UCSD-AML1 (cell line): ENCODE data around the gene RYR2.
"Not testable (repeated sequence)": the region's sequence is repeated elsewhere in the genome, so short reads cannot be mapped to it uniquely, and the experiment has no call there.

ENCODE experiments used
- DNase-seq: peaks from one replicate; lab custom pipeline; 2025; ENCODE audit not compliant: unreplicated experiment; lab: John Stamatoyannopoulos, UW

The RYR2 gene

DNA sequence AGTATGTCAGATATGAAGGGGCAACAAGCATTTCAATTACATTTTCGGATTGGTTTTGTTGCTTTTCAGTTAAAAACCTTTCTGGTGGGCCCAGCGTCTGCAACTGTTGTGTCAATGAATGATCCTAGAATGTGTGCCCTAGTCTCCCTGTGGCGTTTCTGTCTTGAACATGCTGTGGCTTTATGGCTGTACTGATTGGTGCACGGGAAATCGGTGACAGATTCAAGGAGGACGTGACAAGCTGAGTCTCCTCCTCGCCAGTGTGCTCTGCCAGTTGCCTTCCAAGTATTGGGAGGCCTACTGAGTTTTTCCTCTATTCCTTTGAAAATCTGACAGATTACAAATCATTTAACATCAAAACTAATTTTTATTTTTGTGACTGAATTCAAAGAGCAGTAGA, 721.2 kb downstream of the RYR2 start:
- DNase-seq: no peak

DNA sequence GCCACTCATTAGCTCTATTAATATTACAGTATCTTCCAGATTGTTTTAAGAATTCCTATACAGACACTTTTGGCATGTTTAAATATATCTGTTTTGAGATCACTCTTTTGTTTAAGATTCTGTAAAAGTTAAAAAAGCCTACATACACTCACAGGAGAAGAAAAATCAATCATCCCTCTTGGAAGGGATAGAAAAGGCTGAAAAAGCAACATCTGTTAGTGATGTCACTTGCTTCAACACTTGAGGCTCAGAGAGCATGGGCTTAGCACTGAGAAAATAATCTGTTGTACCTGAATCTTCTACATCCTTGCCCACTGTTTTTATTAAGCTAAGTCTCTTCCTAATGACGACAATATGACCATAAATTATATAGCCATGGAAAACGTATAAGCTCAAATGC, 721.8 kb downstream of the RYR2 start:
- DNase-seq: no peak

DNA sequence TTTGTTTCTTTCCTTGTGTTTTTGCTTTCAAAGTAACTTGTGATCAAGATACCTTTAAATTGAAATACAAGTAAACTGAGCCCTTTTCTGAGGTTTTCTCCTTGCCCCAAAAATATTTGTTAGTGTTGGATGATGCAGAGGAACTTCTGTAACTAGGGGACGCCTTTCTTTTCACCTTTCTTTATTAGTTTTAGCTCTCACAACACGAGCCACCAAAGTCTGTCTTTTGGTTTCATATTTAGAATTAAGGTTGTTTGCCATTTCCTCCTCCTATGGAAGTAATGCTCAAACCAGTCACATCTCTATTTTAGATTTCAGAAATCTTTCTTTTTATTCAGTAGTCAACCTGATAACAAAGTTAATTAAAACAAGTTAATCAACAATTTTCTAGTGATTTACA, 727.9 kb downstream of the RYR2 start:
- DNase-seq: no peak

DNA sequence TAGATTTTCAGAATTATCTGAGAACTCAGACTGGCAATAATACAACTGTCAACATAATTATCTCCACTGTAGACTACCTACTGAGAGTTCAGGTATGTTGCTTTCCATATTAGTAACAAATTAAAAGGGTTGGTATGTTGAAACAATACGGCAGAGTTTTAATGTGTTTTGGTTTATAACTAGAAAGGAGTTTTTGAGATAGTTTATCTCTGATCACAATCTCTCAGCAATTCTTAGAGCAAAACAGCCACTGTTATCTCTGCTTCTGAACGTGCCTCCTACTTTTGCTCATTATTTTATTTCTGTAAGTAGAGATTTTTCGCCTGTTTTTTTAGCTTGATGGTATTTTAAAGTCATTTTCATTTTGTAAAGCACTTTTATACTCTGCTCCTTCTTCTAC, 730.0 kb downstream of the RYR2 start:
- DNase-seq: no peak

DNA sequence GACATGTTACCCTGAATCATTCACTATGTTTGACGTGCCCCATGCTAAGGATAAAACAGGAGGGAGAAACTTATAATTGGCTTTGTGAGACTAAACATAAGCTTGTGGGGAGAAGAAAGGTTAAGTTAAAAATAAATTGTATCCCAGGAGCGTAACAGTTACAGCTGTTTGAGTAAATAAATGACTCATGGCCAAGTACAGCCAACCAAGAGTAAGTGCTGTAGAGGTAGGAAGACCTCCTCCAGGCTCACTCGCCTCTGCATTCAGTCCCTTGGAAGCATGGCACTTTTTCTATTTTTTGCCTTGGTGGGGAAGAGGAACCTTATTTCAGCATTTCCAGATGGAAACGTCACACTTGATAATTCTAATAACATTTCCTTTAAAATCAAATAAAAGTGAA, 732.3 kb downstream of the RYR2 start:
- DNase-seq: no peak

DNA sequence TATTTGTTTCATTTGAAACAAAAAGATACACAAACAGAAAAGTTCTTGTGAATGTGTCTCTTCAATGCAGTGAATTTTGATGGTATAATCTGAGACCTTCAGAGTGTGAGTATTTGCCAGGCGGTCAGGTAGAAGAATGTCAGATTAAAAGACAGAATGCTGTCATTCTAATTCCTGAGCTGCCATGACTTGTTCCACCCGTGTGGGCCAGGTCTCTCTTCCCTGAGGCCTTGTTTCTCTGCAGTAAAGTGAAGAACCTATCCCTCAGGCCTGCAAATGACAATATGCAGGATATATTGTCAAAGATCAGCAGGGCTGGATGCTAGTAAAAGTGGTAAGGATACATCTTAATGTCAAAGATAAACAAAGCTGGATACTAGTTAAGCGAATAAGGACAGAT, 737.4 kb downstream of the RYR2 start:
- no peak for DNase-seq

DNA sequence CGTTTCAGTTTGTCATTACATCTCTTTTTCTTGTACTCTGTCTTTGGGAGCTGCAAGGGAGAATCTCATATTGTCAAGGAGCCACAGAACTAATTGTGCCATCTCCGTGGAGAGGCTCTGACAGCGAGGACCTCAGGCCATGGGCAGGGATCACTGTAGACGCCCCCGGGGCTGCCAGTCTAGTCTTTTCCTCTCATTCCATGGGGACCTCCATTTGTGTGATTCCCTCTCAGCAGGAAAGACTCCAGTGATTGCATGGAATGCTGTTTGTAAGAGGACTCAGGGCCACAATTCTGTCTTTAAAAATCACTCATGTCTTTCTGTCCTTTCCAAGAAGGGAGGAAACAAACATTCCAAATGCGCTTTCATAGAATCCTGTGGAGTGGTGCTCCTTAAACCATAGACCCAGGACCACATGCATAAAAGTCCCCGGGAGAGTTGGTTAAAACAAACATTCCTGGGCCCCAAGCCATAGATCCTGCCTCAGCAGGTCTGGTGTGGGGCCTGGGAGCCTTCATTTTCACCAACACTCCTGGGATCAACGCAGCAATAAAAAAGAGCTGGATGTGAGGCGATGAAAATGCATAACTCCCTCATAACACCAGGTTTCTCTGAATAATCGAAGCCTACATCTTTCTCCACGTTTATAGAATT, 744.2 kb downstream of the RYR2 start:
- no peak for DNase-seq

DNA sequence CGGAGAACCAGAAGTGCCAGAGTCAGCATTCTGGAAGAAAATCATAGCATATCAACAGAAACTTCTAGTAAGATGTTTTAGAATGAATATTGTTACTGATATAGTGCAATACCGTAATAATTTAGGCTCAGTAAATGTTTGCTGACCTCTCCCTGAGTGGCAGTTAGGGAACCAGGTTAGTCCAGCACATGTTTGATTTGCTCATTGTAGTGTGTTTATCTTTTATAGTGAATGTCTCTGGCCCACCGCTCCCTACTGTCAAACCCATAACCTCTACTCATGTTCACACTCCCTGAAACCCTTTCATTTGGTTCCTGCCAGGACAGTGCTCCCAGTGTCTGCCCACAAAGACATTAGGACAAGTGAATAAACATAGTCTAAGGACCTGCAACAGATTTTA, 746.1 kb downstream of the RYR2 start:
- DNase-seq: no peak

DNA sequence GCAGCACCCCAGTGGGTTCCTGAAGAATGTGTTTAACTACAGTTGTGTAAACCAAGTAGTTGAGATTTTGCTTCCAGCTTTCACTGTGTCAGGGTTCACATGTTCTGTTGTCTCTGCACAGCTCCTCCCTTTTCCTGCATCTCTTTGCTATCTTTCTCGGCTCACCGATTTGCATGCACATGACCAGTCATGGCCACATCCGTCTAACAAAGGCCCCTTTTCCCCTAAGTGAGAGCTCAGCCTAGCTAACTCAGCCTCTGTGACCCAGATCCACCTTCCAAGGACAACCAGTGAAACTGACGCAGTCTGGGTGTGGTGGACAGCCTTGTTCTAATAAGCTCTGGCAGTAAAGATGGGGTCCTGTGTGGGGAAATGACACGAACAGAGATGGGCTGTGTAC, 747.6 kb downstream of the RYR2 start:
- DNase-seq: no peak

DNA sequence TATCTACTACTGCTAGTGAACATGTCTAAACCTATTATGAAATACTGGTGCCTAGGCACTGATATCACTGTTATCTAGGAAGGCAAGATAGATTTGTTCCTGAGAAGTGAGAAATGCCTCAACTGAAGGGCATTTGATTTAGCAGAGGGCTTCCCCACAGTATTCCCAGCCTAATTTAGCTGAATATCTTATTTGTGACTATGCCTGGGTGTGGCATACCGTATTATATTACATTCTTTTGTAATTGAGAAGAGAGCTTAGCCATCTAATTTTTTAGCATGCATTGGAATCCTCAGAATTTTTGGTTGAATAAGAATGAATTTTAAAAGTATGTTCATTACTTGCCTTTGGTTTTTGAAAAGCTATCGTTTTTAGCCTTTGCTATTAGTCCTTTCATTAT, 749.6 kb downstream of the RYR2 start:
- DNase-seq: no peak

DNA sequence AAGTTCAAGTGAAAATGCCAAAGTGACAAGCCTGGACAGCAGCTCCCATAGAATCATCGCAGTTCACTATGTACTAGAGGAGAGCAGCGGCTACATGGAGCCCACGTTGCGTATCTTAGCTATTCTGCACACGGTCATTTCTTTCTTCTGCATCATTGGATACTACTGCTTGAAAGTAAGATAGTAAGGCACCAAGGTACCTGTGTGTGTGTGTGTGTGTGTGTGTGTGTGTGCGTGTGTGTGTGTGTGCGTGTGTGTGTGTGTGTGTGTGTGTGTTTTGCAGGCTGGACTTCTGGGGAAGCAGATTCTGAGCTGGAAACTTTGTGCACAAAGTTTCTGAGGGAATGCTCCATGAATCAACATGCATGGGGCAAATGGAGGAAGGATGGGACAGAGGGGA, 750.2 kb downstream of the RYR2 start:
- no peak for DNase-seq

DNA sequence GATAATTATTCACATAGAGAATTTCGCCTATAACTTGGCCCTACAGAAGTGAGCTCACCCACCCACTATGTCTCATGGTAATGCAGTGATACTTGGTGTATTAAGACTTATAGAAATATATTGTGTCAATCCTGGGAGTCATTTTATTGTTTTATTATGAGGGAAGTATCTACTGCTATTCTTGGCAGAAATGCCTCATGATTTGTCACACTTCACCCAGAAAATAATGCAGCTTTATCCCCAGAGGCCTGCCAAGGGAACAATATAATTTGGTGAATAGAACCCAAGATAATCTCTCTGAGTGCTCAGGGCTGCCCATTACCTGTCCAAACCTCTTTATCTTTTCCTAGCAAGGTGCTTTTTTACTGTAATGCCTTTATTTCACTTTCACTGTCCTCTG, 750.7 kb downstream of the RYR2 start:
- no peak for DNase-seq

DNA sequence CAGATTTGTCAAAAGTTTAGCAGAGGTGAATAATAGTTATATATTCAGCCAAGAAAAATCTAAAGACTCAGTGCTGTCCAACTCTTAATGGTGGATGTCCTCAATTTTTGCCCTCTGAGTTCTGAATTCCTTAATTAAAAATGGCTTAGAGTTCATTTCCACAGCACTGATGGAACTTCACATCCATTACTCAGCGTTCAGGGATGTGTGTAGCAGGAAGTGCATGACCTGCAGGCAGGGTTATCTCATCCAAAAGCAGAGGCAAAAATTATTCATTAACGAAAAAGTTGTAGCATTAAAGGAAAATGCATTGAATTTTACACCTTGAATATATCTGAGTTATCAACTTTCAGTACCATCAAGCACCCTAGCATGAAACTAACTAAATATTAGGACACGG, 752.1 kb downstream of the RYR2 start:
- no peak for DNase-seq

DNA sequence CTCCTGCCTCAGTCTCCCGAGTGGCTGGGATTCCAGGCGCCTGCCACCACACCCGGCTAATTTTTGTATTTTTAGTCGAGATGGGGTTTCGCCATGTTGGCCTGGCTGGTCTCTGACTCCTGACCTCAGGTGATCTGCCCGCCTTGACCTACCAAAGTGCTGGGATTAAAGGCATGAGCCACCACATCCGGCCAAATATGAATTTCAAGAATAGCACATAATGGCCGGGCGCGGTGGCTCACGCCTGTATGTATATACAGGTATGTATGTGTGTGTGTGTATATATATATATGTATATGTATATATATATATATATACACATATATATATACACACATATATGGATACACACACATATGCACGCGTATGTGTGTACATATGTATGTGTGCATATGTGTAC, 753.6 kb downstream of the RYR2 start:
- DNase-seq: no peak

DNA sequence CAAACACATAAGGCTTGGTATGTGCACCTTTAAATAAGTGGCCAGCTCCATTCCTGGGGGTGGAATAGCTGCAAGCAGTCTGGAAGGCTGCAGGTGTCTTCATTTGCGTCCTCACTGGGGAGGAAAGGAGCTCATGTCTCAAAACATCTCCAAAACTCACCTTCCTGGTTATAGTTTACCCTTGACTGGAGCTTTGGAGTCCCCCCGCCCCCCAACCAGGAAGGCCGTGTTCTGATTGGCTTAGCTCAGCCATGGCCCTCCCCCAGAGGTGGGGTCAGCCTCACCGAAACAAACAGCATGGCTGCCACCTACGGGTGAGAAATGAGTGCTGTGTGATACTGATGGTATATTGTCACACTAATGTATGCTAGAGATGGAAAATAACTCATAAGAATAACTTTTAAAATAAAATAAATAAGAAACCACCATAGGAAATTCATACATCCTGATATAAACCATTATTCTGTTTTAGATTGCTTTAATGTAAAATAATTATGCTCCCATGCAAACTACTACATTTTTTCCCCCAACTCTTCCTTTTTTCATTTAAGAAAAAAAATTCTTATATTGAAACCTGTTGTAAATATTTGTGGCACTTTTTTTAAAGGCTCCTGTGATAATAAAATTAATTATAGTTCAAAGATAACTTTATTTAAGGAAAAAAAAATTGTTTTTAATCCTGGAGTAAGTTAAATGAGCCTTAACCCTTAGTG, 757.9 kb downstream of the RYR2 start:
- DNase-seq: peak; percentile 79

DNA sequence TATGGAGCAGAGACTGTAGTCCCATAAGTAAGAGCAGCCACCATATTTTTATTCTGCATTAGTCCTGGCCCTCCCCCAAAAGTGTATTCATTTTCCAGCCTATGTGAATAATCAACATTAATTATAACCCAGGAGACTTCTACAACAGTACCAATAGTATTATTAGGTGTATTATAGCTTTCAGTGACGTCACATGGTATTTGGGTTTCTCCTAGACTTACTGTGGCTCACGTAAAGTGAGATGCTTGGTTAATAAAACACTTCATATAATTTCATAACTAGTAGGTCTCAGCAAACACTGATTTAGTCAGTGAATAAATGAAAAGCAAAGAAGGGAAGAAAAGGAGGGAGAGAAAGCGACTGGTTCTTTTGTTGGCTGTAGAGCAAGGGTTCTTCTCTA, 762.5 kb downstream of the RYR2 start:
- no peak for DNase-seq

DNA sequence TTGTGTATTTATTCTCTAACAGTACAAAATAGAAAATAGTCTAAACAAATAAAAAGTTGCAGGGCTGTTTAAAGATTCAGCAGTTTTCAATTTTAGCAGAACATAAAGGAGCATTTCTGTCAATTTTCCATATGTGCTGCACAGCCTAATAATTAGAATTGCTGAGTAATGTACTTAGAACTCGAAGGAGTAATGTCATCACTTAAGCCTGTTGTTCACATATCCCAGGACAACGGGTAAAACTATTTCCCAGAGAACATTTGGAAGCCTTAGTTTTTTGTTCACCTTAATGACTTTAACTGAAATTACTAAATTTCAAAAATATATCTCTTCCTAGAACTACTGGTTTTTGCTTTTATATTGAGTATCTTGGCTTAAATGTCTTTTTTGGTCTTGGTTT, 767.1 kb downstream of the RYR2 start:
- no peak for DNase-seq

DNA sequence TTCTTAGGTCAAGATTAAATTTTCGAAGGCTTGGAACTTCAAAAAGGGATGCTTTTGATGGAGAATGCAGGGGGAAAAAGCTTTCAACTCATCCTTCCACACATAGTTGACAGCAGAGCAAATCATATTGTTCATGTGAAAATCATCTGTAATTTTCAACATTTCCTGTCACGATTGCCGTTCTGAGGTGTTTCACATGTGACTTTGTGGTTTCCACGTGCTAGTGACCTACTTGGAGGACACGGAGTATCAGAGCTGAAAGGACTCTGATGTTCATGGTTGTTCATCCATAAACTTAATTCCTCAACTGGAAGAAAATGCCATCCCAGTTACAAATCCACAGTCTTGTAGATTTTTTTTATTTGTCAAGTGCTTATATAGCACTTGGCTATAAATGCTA, 769.6 kb downstream of the RYR2 start:
- no peak for DNase-seq

DNA sequence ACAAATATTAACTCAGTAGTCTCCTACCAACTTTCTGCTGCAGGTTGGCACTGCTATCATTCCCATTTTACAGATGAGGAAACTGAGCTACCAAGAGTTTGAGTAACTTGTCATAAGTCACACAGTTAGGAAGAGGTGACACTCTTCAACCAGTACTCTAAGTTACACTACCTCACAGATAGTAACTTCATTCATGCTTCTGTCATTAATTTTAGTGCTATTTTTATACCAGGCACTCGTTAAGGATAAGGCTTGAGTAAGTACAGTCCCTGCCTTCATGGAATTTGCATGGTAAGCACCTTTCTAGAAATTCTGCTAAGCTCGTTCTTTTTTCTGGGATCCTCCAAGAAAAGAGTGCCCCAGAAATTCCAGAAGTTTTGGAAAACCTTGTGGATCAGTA, 770.1 kb downstream of the RYR2 start:
- DNase-seq: no peak

DNA sequence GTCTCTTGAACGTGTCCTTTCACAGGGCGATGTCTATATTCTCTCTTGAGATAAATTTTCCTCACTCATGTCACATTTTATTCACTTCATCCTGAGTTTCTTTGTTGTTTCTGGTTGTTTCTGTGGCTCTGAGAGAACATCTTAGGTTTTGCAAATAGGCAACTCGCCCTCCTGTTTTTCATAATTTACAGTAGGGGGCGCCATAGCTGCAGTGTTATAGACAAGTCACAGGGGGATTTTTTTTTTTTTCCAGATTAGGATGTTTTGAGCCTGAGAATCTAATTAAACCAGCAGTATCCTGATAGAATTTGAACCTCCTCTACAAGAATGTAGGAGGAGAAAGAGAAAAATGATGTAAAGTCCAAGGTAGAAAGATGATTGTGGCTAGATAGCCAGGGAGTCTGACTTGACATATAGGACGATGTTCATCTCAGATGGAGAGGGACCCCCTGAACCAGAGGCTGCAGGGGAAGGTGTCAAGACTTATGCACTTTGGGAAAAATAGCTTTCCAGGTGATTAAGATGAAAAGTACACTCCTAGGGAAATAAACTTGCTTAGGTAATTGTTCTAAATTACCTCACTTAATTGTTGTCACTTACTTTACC, 772.4 kb downstream of the RYR2 start:
- DNase-seq: no peak

DNA sequence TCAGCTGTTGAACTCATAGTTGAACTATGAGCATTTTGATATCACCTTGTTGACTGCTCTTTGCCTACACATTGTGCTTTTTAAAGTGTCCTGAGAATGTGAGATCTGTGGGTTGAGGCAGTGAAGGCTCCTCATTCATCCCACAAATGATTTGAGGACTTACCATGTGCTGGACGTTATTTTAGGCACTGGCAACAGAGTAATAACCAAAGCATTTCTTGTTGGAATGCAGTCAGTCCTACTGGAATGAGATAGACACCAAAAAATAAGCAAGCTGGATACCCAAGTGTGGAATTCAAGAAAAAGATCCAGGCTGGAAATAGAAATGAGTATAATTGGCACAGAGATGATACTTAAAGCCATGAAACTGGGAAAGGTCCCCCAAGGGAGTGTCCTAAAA, 775.3 kb downstream of the RYR2 start:
- no peak for DNase-seq

DNA sequence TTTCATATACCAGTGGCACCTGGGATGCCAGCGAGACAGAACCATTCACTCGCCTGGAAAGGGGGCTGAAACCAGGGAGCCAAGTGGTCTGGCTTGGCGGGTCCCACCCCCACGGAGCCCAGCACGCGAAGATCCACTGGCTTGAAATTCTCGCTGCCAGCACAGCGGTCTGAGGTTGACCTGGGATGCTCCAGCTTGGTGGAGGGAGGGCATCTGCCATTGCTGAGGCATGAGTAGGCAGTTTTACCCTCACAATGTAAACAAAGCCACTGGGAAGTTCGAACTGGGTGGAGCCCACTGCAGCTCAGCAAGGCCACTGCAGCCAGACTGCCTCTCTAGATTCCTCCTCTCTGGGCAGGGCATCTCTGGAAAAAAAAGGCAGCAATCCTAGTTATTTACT, 778.6 kb downstream of the RYR2 start:
- DNase-seq: not testable (repeated sequence)

DNA sequence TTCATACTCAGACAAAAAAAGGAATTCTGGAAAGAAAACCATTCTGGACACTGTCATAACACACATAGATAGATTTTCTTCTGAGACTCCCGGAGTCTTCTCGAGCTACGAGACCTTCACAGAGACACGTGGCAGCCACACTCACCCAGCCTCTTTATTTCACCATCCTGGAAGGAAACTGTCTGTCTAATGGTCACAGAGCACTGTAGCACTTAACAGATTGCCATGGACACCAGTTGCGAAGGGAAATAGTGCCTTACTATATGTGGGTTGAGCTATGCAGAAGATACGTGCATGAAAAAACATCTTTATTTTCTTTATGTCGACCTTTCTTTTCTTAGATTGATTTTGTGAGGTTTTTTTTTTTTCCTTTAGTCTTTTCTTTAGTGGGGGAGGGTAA, 790.9 kb downstream of the RYR2 start:
- DNase-seq: no peak
